NCI-H82 (cell line): ENCODE measurements around the gene RASAL2.
A peak's percentile ranks its signal among the peaks of the same experiment; 100 is the strongest.
"Not testable (repeated sequence)": the region's sequence is repeated elsewhere in the genome, so short reads cannot be mapped to it uniquely, and the experiment has no call there.

Experiments
- DNase-seq: peaks from one replicate; lab custom pipeline; 2025; lab: John Stamatoyannopoulos, UW

RASAL2 gene

GRCh38 chr1:178283409-178283808 lies 189.5 kb downstream of the RASAL2 start:
- no peak for DNase-seq

GRCh38 chr1:178284058-178284457 lies 190.2 kb downstream of the RASAL2 start:
- no peak for DNase-seq

- DNase-seq: no peak
Observed at GRCh38 chr1:178291166-178291565, 197.3 kb downstream of the RASAL2 start.

- DNase-seq: no peak
Observed at GRCh38 chr1:178294654-178295053, 200.8 kb downstream of the RASAL2 start.

GRCh38 chr1:178300352-178300699 lies 206.4 kb downstream of the RASAL2 start:
- no peak for DNase-seq

GRCh38 chr1:178301141-178301540 lies 207.2 kb downstream of the RASAL2 start:
- no peak for DNase-seq

GRCh38 chr1:178307264-178307663 lies 213.4 kb downstream of the RASAL2 start:
- no peak for DNase-seq

- DNase-seq: no peak
Observed at GRCh38 chr1:178308438-178308837, 214.5 kb downstream of the RASAL2 start.

- peak; percentile 83 for DNase-seq
Observed at GRCh38 chr1:178310685-178311105, 216.8 kb downstream of the RASAL2 start.

GRCh38 chr1:178311164-178311563 lies 217.3 kb downstream of the RASAL2 start:
- DNase-seq: no peak

- DNase-seq: not testable (repeated sequence)
Observed at GRCh38 chr1:178320280-178320982, 226.5 kb downstream of the RASAL2 start.

- no peak for DNase-seq
Observed at GRCh38 chr1:178323067-178323466, 229.2 kb downstream of the RASAL2 start.

- DNase-seq: no peak
Observed at GRCh38 chr1:178324003-178324402, 230.1 kb downstream of the RASAL2 start.

- no peak for DNase-seq
Observed at GRCh38 chr1:178328728-178329127, 234.8 kb downstream of the RASAL2 start.

GRCh38 chr1:178330153-178330552 lies 236.2 kb downstream of the RASAL2 start:
- DNase-seq: no peak

GRCh38 chr1:178330848-178331497 lies 237.1 kb downstream of the RASAL2 start:
- DNase-seq: no peak

GRCh38 chr1:178335426-178335825 lies 241.5 kb downstream of the RASAL2 start:
- DNase-seq: no peak

GRCh38 chr1:178337091-178337706 lies 243.3 kb downstream of the RASAL2 start:
- DNase-seq: no peak

GRCh38 chr1:178339834-178340233 lies 245.9 kb downstream of the RASAL2 start:
- DNase-seq: no peak

GRCh38 chr1:178341261-178341956 lies 247.5 kb downstream of the RASAL2 start:
- no peak for DNase-seq

GRCh38 chr1:178342745-178343144 lies 248.8 kb downstream of the RASAL2 start:
- DNase-seq: no peak

GRCh38 chr1:178344513-178345091 lies 250.7 kb downstream of the RASAL2 start:
- DNase-seq: peak; percentile 26
